ENCODE measurements around the gene EPDR1. TPM values are rescaled to one million over a fixed set of nuclear protein-coding genes. Genes with fewer than 3 reads are reported as not detected.
A peak's percentile ranks its signal among the peaks of the same experiment; 100 is the strongest.

EPDR1 gene
- total RNA-seq = 33.6 and 39.3 TPM in 2 replicates

- TF ChIP-seq, protein P1, sequence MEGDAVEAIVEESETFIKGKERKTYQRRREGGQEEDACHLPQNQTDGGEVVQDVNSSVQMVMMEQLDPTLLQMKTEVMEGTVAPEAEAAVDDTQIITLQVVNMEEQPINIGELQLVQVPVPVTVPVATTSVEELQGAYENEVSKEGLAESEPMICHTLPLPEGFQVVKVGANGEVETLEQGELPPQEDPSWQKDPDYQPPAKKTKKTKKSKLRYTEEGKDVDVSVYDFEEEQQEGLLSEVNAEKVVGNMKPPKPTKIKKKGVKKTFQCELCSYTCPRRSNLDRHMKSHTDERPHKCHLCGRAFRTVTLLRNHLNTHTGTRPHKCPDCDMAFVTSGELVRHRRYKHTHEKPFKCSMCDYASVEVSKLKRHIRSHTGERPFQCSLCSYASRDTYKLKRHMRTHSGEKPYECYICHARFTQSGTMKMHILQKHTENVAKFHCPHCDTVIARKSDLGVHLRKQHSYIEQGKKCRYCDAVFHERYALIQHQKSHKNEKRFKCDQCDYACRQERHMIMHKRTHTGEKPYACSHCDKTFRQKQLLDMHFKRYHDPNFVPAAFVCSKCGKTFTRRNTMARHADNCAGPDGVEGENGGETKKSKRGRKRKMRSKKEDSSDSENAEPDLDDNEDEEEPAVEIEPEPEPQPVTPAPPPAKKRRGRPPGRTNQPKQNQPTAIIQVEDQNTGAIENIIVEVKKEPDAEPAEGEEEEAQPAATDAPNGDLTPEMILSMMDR (conservative IDR thresholded peaks at IDR 0.05; ENCODE audit: low read depth, low read length) = peak; percentile 43
- DNase-seq (ENCODE audit: low read depth) = no peak
- H3K4me3 ChIP-seq (ENCODE audit: low read depth, low read length) = peak within 1 kb of the TSS; percentile 84
These were observed at the start of gene EPDR1 for GRCh38 chr7:37920305-37920848. EPDR1 (plus strand) TSS chr7:37920640; CDS start chr7:37920940, 300 bp downstream.

- TF ChIP-seq, protein P1 (conservative IDR thresholded peaks at IDR 0.05; ENCODE audit: low read depth, low read length) = no peak
- H3K4me3 ChIP-seq (ENCODE audit: low read depth, low read length) = no peak overlapping the region
- DNase-seq (ENCODE audit: low read depth) = no peak
These were observed 38.4 kb upstream of the EPDR1 start for GRCh38 chr7:37882086-37882485.

DNA sequence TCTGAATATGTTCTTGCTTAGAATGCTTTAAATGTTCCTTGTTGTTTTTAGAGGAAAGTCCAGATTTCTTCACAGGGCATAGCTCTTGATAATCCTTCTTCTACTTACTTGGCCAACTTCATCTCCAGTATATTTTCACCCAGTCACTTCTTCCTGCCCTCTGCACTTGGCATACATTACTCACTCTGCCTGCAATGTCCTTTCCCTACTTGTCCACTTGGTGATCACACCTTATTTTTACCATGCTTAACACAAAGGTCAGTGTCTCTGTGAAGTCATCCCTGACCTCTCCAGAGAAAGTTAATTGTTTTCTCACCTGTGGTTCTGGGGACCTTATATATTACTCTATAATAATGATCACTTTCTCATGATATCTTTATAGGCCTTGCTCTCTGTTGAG is 27.1 kb upstream of the EPDR1 start:
- no peak overlapping the region for H3K4me3 ChIP-seq (ENCODE audit: low read depth, low read length)
- TF ChIP-seq, protein P1 (conservative IDR thresholded peaks at IDR 0.05; ENCODE audit: low read depth, low read length) = peak; percentile 18
- no peak for DNase-seq (ENCODE audit: low read depth)

DNA sequence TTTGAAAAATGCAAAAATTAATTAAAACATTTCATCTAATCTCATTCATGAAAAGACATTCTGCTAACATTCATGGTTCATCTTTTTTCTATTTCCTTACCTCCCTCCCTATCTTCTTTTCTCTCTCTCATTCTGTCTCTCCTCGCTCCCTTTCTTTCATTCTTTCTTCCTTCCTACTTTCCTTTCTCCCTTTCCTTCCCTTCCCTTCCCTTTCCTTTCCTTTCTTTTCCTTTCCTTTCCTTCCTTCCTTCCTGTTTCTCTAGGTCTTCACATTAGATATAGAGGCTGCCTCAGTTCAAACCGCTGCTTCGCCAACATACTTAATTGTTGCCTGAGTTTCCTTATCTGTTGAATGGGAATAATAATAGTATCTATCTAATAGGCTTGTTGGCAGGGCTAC is 25.8 kb upstream of the EPDR1 start:
- no peak for DNase-seq (ENCODE audit: low read depth)
- TF ChIP-seq, protein P1 (conservative IDR thresholded peaks at IDR 0.05; ENCODE audit: low read depth, low read length) = no peak
- no peak overlapping the region for H3K4me3 ChIP-seq (ENCODE audit: low read depth, low read length)

DNA sequence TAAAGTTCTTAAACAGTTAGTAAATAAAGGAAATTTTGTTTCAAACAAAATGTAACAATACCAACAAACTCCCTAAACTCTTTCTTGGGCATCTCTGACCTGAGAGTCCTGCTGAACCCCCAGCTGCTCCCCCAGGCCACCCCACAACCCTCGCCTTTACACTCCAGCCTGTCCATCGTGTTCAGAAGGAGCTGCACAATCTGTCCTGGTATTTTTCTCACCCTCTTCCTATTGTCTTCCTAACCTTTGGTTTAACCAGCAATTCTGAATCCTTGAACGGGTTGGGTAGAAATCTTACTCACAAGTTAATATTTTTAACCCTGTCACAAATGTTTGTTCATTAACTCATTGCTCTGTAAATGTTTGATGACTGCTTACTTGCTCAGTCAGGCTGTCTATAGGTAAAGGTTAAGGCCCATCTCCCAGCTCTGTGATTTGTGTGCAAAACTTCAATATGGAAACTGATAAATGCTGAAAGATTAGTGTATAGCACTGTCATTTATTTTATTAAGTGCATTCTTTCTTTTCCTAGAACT is 20.7 kb upstream of the EPDR1 start:
- TF ChIP-seq, protein P1 (conservative IDR thresholded peaks at IDR 0.05; ENCODE audit: low read depth, low read length) = no peak
- no peak overlapping the region for H3K4me3 ChIP-seq (ENCODE audit: low read depth, low read length)
- peak; percentile 83 for DNase-seq (ENCODE audit: low read depth)

GRCh38 chr7:37901236-37901827 is 19.1 kb upstream of the EPDR1 start:
- H3K4me3 ChIP-seq (ENCODE audit: low read depth, low read length) = no peak overlapping the region
- no peak for DNase-seq (ENCODE audit: low read depth)
- TF ChIP-seq, protein P1 (conservative IDR thresholded peaks at IDR 0.05; ENCODE audit: low read depth, low read length) = peak; percentile 68
